Measurements from ENCODE around the gene B3GALNT2. TPM values are rescaled to one million over a fixed set of nuclear protein-coding genes. Genes with fewer than 3 reads are reported as not detected.
A peak's percentile ranks its signal among the peaks of the same experiment; 100 is the strongest.
"Not testable (repeated sequence)": the region's sequence is repeated elsewhere in the genome, so short reads cannot be mapped to it uniquely, and the experiment has no call there.

Gene B3GALNT2
- polyA plus RNA-seq (ENCODE audit: insufficient read length in 4 of 4) = 10 to 100 TPM; 17.5 to 31.3 (median 26.2) TPM

GRCh38 chr1:235504122-235504493 lies at the start of gene B3GALNT2:
B3GALNT2 (minus strand) TSS chr1:235504452; CDS start chr1:235504252, 200 bp downstream.
- DNase-seq (ENCODE audit: low read depth in 4 of 4, low spot score in 2 of 4) = no peak

DNA sequence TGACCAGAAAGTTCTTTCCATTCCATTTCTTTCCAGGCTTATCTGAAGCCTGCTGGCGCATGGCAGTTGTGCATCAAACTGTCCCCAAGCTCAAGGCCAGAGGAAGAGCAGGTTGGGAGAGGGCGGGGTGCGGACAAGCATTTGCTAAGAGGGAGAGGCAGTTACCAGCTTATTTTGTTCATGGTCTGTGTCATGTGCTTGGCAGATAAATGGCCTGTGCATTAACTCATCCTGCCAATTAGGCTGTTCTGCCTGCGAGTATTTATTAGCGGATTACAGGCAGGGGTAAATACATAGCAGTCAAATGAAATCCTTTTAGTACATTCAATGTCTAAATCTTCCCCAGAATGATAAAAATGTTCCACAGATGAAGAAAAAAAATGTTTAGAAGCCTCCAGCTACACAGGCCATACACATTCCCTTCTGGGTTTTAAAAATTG lies 48.9 kb upstream of the B3GALNT2 start:
- DNase-seq (ENCODE audit: low read depth in 4 of 4, low spot score in 2 of 4) = no peak

DNA sequence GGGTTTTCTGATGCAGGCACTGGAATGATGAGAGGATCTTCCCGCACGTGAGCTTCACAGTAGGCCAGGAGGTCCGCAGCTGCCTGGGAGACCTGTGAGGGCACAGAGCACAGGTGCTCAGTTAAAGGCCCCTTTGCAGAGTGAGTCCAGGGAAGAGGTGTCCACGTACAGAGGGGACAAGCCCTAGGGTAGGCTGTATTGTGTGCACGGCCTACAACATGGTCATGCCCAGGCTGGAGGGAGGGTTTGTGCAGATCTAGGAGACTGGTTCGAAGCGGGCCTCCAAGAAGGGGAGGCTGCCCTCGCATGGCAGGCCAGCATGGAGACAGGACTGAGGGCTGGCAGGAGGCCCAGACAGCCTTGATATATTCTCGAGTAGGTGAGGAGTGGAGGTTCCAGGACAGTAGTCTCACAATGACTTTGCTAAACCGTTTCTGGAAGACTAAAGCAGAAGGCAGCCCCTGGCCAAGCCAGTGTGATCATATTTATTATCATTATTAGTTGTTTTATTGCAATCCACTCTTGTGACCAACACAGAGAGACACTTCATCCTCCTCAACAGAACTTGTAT lies 48.0 kb upstream of the B3GALNT2 start:
- no peak for DNase-seq (ENCODE audit: low read depth in 4 of 4, low spot score in 2 of 4)

DNA sequence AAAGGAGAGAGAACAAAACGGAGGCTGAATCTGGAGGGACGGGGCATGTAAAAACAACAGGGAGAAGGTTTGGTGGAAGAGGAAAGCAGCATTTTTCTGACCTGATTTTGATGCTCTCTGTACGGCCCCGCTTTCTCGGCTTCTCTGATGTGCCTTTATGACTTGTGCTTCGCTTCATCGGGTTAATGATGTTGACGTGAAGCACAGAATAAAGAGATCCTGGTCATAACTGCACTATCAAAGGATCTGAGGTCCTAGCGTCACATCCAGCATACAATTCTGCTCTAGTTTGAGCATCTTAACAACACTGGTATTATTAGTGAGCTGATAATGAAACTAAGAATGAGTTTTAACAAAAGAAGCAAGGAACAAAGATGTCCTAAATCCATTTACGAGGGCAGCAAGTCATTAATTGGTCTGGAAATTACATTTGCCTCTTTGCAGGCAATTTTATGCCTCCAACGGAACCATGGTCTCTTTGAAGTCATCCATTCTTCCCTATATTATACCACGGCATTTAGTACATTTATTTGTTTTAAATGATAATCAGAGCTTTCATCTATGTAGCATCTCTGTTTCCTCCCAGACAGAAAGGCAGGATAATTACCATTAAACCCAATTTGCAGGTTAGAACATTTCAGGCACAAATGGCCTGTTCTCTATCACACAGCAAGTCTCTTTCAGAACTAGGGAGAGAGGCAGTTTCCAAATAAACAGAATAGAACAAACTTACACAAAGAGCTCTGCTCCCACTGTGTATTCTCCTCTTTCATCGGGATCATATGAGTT lies 45.3 kb upstream of the B3GALNT2 start:
- peak in 1 of 4 donors; percentile 21 for DNase-seq (ENCODE audit: low read depth in 4 of 4, low spot score in 2 of 4)

DNA sequence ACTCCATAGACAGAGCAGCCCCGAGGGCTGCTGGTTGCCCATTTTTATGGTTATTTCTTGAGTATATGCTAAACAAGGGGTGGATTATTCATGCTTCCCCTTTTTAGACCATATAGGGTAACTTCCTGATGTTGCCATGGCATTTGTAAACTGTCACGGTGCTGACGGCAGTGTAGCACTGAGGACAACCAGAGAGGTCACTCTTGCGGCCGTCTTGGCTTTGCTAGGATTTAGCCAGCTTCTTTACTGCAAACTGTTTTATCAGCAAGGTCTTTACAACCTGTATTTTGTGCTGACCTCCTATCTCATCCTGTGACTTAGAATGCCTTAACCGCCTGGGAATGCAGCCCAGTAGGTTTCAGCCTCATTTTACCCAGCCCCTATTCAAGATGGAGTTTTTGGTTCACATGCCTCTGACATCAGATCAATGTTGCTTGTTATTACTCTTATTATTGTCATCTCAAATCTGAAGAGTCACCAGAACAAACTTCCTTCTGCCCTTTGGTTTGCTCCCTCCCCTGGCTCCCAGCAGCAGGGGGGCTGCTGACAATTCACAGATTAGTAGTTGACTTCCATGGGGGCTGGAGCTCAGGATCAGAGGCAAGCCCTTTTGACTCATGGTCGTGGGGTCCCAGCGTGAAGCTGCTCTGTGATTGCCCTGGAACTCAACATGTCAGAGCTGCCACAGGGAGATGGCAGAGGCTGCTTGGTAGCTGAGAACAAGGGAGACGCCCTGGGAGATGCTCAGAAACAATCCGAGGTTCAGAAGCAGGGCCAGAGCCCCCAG lies 42.3 kb upstream of the B3GALNT2 start:
- DNase-seq (ENCODE audit: low read depth in 4 of 4, low spot score in 2 of 4) = not testable (repeated sequence)

GRCh38 chr1:235545292-235545930 lies 41.2 kb upstream of the B3GALNT2 start:
- DNase-seq (ENCODE audit: low read depth in 4 of 4, low spot score in 2 of 4) = peak in 1 of 4 donors; percentile 24

GRCh38 chr1:235542845-235543244 lies 38.6 kb upstream of the B3GALNT2 start:
- not testable (repeated sequence) for DNase-seq (ENCODE audit: low read depth in 4 of 4, low spot score in 2 of 4)

DNA sequence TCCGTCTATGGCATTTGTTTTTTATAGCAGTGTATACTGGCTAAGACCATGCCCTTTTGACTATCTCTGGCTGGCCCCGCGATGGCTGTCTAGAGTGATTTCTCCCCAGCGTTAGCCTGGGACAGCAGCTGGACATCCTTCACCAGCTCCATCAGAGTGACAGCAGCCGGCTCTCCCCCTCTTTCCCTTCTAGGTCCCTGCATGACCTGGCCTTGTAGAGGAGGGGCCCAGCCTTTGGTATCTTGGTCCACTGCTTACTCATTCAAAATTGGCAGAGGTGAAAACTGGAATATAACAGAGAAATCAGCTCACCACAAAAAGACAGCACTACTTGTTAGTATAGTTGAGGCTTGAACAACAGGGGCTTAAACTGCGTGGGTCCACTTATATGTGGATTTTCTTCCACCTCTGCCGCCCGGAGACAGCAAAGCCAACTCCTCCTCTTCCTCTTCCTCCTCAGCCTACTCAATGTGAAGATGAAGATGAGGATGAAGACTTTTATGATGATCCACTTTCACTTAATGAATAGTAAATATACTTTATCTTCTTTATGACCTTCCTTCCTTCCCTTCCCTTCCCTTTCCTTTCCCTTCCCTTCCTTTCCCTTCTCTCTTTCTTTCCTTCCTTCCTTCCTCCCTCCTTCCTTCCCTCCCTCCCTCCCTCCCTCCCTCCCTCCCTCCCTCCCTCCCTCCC lies 29.4 kb upstream of the B3GALNT2 start:
- DNase-seq (ENCODE audit: low read depth in 4 of 4, low spot score in 2 of 4) = no peak

DNA sequence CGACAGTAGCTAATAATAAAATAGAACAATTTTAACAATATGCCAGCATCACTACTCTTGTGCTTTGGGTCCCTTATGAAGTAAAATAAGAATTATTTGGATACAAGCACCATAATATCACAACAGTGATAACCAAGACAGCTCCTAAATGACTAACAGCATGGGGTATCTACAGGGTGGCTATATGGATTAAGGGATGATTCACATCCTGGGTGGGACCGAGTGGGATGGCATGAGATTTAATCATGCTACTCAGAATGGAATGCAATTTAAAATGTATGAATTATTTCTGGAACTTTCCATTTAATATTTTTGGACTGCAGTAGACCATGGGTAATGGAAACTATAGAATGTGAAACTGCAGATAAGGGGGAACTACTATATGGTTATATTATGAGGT lies 28.1 kb upstream of the B3GALNT2 start:
- no peak for DNase-seq (ENCODE audit: low read depth in 4 of 4, low spot score in 2 of 4)

GRCh38 chr1:235527196-235527814 lies 23.1 kb upstream of the B3GALNT2 start:
- no peak for DNase-seq (ENCODE audit: low read depth in 4 of 4, low spot score in 2 of 4)

GRCh38 chr1:235525314-235525713 lies 21.1 kb upstream of the B3GALNT2 start:
- DNase-seq (ENCODE audit: low read depth in 4 of 4, low spot score in 2 of 4) = no peak

DNA sequence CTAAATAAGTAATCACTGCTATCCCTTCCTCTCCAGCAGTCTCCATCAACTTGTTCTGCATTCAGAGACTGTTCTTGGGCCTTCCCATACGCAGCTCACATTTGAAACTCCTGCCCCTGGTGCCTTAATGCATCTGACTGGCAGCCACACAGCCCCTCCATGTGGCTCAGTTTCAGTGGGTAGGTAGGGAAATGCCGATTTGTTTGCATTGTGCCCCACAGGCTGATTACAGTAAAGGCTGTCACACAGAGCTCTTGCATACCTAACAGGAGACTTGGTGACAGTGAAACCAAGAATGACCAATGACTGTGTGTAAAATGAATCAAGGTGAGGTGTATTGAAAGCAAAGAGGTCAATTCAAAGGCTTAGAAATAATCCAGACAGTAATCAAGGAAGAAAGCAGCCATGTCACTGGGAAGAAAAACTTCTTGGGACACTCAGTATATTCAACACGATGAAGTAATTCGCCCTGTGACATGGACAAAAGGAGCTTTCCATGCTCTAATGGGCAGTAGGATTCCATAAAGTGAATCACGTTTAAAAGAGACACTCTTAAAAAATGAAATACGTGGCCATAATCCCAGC lies 12.7 kb upstream of the B3GALNT2 start:
- DNase-seq (ENCODE audit: low read depth in 4 of 4, low spot score in 2 of 4) = no peak

- DNase-seq (ENCODE audit: low read depth in 4 of 4, low spot score in 2 of 4) = no peak
Measured at GRCh38 chr1:235515844-235516512, 11.7 kb upstream of the B3GALNT2 start.

GRCh38 chr1:235513495-235514366 lies 9.5 kb upstream of the B3GALNT2 start:
- peak; percentile 52 to 75 (median 53) for DNase-seq (ENCODE audit: low read depth in 4 of 4, low spot score in 2 of 4)

- DNase-seq (ENCODE audit: low read depth in 4 of 4, low spot score in 2 of 4) = no peak
Measured at GRCh38 chr1:235511470-235512240, 7.4 kb upstream of the B3GALNT2 start.

GRCh38 chr1:235510823-235511222 lies 6.6 kb upstream of the B3GALNT2 start:
- no peak for DNase-seq (ENCODE audit: low read depth in 4 of 4, low spot score in 2 of 4)

DNA sequence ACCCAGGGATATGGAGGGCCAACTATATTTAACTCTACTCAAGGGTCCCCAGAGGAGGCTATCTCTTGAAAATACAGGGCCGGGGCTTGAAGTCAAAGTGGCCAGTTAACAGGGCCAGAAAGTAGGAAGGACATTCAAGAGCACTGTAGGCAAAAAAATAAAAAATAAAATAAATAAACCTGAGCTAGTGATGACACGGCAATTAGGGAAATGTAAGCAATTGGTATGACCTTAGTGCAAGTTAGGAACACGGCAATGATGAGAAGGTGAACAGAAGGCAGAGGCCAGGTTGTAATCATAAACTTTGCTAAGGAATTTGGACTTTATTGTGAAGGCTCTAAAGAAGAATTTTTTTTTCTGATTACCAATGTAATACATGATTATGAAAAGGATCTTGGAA lies 3.4 kb upstream of the B3GALNT2 start:
- DNase-seq (ENCODE audit: low read depth in 4 of 4, low spot score in 2 of 4) = no peak
